ENCODE data around the gene NFATC2.

Gene NFATC2

GRCh38 chr20:51487565-51488268 is 54.8 kb downstream of the NFATC2 start:
- TF ChIP-seq POU6F1 (CRISPR knock-in tag; IDR thresholded peaks at IDR 0.05; ENCODE audit: borderline replicate concordance, low read depth) (no peak), TOX (CRISPR knock-in tag; IDR thresholded peaks at IDR 0.05; ENCODE audit: borderline replicate concordance) (no peak), CSDC2 (CRISPR knock-in tag; IDR thresholded peaks at IDR 0.05) (no peak), SNAI2 (CRISPR knock-in tag; IDR thresholded peaks at IDR 0.05) (no peak), GLIS3 (CRISPR knock-in tag; IDR thresholded peaks at IDR 0.05) (no peak), OSR1 (CRISPR knock-in tag; IDR thresholded peaks at IDR 0.05) (no peak), CSRNP3 (CRISPR knock-in tag; IDR thresholded peaks at IDR 0.05) (no peak), ESRRG (CRISPR knock-in tag; IDR thresholded peaks at IDR 0.05) (no peak), PPARA (CRISPR knock-in tag; IDR thresholded peaks at IDR 0.05; ENCODE audit: borderline replicate concordance) (no peak)
- ATAC-seq: peak; percentile 91

- ATAC-seq: peak; percentile 23
- TF ChIP-seq BACH2 (CRISPR knock-in tag; IDR thresholded peaks at IDR 0.05; ENCODE audit: borderline replicate concordance) (no peak), SNAI2 (CRISPR knock-in tag; IDR thresholded peaks at IDR 0.05) (no peak), TCF4 (CRISPR knock-in tag; IDR thresholded peaks at IDR 0.05; ENCODE audit: borderline replicate concordance) (no peak), OSR1 (CRISPR knock-in tag; IDR thresholded peaks at IDR 0.05) (no peak), ZNF565 (CRISPR knock-in tag; conservative IDR thresholded peaks at IDR 0.05; ENCODE audit: low read depth) (no peak), ISL1 (CRISPR knock-in tag; IDR thresholded peaks at IDR 0.05) (no peak), GLIS3 (CRISPR knock-in tag; IDR thresholded peaks at IDR 0.05) (no peak), POU6F1 (CRISPR knock-in tag; IDR thresholded peaks at IDR 0.05; ENCODE audit: borderline replicate concordance, low read depth) (no peak), TSHZ2 (CRISPR knock-in tag; IDR thresholded peaks at IDR 0.05) (no peak), ZFP30 (CRISPR knock-in tag; IDR thresholded peaks at IDR 0.05) (no peak), ESRRG (CRISPR knock-in tag; IDR thresholded peaks at IDR 0.05) (no peak), ARNTL (CRISPR knock-in tag; IDR thresholded peaks at IDR 0.05; ENCODE audit: borderline replicate concordance, low read depth) (no peak), CSRNP3 (CRISPR knock-in tag; IDR thresholded peaks at IDR 0.05) (no peak)
These were observed 55.4 kb downstream of the NFATC2 start for GRCh38 chr20:51487076-51487475.

- ATAC-seq: peak; percentile 60
- TF ChIP-seq CSRNP3 (CRISPR knock-in tag; IDR thresholded peaks at IDR 0.05) (no peak), TOX (CRISPR knock-in tag; IDR thresholded peaks at IDR 0.05; ENCODE audit: borderline replicate concordance) (no peak), ARNTL (CRISPR knock-in tag; IDR thresholded peaks at IDR 0.05; ENCODE audit: borderline replicate concordance, low read depth) (no peak), ZC3H10 (CRISPR knock-in tag; IDR thresholded peaks at IDR 0.05) (no peak), TCF4 (CRISPR knock-in tag; IDR thresholded peaks at IDR 0.05; ENCODE audit: borderline replicate concordance) (no peak), ZFP30 (CRISPR knock-in tag; IDR thresholded peaks at IDR 0.05) (no peak)
These were observed 56.1 kb downstream of the NFATC2 start for GRCh38 chr20:51486197-51487005.
